ENCODE results near the gene POLD4.
"Not testable (repeated sequence)": the region's sequence is repeated elsewhere in the genome, so short reads cannot be mapped to it uniquely, and the experiment has no call there.

Gene POLD4

DNA sequence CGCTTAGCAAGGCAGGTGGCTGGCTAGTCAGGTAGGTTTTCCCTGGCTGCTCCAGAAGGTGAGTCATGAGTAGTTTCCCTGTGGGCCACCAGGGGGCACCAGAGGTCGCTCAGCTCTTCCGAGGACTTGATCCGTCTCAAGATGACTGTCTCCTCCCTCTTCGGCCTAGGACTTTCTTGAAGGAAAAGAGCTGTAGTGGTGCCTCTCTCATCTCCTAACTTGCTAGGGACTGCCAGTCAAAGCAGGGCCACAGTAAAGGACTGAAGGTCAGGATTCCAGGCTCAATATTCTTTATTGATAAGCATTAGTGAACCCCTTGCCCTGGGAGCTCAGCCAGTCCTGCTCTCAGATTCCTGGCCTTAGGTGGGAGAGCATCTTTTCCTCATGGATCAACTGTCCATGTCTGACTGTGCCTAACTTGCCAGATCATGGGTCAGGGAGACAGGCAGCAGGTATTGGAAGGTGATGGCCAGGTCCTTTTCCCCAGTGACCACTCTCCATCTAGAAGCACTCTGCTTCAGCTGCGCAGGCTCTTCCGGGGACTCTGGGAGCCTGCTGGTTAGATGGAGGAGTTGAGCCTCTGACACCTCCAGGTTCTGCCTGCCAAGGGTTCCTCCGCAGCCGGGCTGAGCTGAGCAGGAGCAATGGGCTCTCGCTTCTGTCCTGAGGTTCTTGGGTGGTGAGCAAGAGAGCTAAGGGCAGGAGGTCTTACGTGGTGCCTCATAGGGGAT, 1.9 kb downstream of the POLD4 start:
- DNase-seq, result peak; percentile 83

DNA sequence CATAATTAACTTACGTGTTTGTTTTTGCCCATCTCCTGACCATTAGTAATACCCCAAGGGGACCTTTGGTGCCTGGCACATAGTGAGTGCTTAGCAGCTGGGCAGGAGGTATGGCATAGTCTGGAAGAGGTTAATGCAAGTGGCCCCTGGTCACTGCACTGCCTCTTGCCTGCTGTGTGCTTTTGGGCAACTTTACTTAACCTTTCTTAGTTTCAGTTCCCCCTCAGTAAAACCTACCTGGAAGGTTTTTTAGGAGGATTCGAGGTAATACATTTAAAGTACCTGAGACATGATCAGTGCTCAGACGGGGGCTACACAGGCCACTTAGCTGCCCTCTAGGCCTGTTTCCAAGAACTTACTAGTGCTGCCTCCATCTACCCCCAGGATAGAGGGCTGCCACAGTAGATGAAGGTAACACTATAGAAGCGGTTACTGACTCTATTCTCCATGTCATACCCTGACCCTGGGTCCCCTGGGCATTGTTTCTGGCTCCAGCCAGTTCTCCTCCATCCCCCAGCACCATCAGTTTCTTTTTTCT, 3.3 kb downstream of the POLD4 start:
- DNase-seq, result no peak

DNA sequence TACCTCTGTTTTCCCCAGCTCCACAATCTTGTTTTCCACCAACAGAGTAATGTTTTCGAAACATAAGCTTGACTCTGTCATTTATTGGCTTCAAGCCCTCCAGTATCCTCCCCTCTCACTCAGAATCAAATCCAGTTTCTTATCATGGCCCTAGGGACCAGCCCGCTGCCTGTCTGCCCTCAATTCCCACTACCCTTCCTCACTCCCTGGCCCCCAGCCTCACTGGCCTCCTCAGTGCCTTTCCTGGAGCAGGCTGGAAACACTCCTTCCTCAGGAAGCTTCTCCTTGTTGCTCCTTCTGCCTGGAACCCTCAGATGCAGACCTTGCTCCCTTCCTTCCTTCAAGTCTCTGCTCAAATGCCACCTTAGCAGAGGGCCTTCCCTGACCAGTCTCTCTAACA, 3.9 kb downstream of the POLD4 start:
- no peak for DNase-seq

DNA sequence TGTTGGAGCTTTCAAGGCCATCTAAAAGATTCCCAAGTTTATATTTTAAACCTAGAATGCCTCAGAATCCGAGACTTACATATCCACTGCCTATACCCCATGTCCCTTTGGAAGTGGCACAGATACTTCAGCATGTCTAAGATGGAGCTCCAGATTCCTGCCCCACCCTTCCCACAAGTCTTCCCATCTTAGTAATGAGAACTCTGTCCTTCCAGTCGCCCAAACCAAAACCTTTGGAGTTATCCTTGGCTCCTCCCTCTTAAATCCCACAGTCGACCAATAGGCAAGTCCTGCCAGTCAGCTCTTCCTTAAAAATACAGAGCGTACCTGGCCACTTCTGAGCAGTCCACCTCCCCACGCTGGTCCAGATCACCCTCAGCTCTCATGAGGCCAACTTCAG, 4.3 kb downstream of the POLD4 start:
- no peak for DNase-seq

DNA sequence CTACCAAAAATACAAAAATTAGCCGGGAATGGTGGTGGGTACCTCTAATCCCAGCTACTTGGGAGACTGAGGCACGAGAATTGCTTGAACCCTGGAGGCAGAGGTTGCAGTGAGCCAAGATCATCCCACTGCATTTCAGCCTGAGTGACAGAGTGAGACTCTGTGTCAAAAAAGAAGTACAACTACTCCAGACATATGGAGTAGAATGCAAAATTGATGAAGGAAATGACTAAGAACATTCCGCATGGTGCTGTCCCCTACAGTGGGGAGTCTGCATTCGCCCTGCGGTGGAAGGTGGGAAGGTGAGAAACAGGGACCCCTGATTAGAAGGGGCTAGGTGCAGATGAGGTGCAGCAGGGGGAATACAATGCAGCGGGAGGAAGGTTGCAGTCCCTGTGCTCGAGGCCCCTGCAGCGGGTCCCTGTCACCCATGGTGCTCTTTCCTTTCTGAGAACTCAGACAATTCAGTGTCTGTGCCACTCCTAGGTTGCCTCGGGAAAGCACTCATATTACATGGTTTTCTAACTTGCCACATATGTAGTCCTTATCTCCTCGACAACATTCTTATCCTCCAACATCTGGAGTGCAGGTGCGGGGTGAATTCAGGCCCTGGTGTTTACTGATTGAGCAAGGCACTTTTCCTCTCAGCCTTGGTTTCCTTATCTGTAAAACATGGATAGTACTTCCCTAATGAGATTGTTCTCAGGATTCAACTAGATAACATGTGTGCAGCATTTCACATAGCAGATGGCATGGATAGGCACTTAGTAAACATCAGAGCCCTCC, 5.2 kb downstream of the POLD4 start:
- no peak for DNase-seq

DNA sequence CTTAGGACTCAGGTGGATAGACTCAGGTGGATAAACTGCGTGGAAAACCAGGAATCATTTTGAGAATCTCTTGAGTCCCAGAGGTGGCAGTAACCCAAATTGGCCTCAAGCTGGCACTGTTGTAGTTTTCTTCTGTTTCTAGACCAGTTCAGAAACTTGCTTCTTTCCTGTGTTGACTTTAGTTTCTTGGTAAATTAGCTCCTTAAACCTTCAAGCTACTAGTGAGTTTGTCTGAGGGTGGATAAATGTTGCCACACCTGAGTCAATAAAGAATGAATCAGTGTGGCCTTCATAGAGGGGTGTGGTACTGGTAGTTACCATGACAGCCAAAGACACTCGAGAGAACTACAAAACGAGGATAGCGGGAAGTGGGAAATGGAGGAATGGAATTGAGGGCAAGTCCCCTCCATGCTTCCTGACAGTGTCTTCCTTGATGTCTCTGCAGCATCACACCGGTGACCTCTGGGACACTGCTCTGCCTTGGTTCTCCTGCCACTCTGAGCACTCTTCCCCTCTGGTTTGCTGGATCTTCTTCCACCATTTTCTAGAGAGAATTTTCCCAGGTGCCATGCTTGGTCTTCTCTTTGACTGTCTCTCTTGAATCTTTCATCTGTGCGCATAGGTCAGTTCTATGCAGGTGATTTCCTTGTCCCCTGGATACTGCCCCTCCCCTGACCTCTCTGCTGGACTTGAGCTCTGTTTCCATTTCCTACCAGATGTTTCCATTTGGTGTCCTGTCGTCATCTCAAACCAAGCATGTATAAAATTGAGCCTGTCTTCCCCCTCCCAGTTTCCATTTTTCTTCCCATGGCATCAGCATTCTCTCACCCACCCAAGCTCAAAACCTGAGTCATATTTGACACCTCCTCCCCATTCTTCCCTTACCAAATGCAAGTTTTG, 7.2 kb downstream of the POLD4 start:
- DNase-seq, result peak; percentile 40

DNA sequence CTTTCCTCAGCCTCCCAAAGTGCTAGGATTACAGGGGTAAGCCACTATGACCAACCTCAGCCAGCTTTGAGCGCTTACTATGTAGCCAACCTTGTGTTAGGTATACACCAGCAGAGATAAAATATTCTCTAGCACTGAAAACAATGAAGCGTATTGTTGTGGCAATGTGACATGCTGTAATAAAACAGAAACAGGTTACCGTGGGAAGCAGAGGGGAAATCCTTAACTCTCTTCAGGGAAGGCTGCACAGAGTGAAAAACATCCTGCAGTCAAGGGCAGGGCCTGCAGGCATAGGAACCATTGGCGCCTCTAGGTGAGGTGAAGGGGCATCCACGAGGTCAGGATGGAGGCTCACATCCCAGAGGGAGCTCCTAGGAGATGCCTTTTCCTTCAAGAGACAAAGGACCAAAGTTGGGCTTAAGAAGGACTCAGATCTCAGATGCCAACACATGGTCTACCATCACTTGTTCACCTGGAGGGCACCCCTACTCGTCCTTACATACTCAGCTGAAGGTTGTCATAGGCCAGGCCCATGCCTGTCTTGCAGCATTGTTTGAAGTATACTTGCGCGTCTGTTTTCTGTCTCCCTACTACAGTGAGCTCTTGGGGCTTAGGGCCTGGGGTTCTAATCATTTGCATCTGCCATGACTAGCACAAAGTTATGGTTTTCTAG, 8.0 kb downstream of the POLD4 start:
- no peak for DNase-seq

DNA sequence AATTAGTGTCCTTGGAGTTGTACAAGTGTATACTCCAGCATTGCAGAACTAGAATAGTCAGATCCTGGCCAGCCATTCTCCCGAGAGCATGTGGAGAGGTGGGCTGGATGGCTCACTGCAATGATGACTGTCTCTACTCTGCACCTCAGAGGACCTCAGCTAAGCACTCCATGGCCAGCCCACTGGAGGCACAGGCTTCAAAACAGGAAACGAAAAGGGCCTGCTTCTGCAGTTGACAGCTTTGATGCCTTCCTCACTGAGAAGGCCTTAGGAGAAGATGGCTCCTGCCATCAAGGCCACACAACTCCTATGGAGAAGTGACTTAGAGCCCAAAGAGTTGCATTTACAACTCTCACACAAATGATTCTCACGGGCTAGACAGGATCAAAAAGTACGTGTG, 9.1 kb downstream of the POLD4 start:
- DNase-seq, result peak; percentile 64

DNA sequence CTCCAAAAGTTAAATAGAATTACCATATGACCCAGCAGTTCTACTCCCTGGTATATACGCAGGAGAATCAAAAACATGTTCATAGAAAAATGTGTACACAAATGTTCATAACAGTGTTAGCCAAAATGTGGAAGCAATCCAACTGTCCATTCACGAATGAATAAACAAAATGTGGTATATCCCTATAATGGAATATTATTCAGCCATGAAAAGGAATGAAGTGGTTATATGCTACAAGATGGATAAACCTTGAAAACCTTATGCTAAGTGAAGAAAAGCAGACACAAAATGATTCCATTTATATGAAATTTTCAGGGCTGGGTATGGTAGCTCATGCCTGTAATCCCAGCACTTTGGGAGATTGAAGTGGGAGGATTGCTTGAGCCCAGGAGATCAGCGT, 16.1 kb downstream of the POLD4 start:
- DNase-seq, result no peak

DNA sequence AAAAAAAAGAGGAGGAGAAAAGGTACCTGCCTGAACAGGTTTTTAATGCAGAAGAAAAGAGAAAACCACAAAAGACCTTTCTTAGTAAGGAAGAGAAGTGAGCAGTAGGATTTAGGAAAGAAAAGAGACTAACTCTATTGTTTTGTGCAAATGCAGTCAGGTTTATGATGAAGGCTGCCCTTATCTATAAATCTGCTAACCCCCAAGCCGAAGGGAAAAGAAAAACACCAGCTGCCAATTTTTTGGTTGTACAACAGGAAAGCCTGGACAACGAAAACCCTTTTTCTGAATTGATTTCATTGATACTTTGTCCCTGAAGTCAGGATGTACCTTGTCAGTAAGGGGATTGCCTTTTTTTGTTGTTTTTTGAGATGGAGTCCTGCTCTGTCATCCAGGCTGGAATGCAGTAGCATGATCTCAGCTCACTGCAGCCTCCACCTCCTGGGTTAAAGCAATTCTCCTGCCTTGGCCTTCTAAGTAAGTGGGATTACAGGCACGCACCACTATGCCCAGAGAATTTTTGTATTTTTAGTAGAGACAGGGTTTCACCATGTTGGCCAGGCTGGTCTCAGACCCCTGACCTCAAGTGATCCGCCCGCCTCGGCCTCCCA, 21.2 kb downstream of the POLD4 start:
- DNase-seq, result no peak

DNA sequence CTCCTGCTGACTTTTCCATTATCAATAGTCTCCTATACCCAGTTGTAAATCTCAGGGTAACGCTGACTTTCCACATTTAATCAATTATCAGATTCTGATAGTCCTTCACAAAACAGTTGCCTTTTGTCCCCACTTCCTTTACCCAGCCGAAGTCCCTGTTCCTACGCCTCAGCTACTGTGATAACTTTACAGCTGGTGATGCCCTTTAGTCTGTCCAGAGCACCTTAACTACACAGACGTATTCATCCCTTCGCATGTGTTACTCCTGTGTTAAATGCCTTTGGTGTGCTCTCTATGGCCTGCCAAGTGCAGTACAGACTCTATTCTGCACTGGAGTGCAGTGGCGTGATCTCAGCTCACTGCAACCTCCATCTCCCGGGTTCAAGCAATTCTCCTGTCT, 29.8 kb downstream of the POLD4 start:
- no peak for DNase-seq

DNA sequence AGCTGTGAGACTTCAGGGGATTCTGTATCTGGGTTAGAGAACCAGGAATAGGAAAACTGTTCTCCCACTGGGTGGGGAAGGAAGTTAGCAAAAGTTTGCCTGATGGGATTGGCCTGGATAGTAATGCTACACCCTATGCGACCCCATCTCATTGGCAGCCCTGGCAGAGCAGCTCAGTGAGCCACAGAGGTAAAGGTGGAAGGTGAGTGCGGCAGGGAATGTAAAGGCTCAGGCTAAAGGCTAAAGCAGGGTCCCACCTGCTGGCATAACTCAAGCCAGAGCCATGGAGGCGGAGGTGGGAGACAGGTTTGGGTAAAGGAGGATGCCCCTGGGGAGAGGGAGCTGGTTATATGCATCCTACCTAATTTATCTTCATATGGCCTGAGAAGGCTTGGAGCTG, 31.3 kb downstream of the POLD4 start:
- no peak for DNase-seq

DNA sequence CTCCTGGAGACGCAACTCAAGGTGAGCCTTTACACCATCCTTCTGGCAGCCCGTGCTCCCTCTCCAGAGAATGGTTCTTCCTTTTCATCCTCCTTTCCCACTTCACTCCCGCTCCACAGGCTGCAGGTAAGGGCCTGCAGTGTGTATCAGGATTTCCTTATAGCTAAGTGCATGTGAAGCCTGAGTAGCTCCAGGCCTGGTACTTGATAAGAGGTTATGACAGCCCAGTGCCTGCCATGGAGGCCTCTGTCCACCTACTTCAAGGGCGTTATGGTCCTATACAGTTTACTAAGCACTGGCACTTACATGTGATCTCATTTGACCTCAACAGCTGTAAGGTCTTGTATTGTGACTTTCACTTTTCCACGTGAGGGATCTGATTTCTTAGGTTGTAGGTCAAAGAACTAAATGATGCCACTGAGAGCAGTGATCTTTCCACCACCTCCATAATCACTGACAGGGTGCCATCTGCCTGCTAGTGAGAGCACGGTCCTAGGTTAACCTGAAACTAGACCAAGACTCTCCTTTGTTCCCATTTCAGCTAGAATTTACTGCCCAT, 32.0 kb downstream of the POLD4 start:
- no peak for DNase-seq

DNA sequence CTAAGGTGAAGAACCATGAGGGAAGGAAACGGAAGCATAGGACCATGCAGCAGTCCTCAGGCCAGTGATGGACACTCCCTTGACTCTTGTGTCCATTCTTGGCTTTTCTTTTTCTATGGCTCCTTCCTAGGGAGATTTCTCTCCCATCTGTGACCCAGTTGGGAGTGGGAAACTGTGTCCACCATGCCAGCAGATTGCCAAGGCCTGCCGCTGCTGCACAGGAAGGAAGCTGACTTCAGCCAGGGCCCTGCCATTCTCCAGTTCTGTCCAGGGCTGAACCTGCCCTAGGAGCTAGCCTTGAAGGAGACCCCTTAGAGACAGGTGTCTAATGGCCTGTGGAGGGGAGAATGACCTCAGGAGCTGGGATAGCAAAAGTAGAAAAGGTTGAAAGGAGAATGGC, 32.7 kb downstream of the POLD4 start:
- DNase-seq, result no peak

DNA sequence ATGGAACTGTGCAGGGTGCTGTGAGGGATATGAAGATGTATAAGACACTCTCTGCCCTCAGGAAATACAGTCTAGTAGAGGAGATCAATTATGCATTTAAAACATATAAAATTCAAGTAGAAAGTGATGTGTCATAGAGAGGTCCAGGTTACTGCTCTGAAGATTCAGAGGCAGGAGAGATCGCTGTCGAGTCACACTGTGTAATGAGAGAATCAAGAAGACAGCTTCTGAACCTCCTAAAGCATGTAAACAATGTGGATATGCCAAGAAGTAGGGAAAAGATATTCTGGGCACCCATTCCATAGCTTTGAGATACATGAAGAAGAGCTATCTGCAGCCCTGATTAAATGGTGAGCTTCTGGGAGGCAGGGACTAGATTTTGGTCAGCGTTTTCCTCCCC, 33.3 kb downstream of the POLD4 start:
- DNase-seq, result no peak

DNA sequence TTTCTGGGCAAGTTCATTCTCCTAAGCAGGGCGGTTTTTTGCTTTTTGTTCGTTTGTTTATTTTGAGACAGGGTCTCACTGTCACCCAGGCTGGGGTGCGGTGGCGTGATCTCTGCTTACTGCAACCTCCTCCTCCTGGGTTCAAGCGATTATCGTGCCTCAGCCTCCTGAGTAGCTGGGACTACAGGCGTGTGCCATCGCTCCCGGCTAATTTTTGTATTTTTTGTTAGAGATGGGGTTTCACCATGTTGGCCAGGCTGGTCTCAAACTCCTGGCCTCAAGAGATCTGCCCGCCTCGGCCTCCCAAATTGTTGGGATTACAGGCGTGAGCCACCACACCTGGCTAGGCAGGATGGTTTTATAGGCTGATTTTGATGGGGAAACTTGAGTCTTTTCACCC, 34.5 kb downstream of the POLD4 start:
- not testable (repeated sequence) for DNase-seq

DNA sequence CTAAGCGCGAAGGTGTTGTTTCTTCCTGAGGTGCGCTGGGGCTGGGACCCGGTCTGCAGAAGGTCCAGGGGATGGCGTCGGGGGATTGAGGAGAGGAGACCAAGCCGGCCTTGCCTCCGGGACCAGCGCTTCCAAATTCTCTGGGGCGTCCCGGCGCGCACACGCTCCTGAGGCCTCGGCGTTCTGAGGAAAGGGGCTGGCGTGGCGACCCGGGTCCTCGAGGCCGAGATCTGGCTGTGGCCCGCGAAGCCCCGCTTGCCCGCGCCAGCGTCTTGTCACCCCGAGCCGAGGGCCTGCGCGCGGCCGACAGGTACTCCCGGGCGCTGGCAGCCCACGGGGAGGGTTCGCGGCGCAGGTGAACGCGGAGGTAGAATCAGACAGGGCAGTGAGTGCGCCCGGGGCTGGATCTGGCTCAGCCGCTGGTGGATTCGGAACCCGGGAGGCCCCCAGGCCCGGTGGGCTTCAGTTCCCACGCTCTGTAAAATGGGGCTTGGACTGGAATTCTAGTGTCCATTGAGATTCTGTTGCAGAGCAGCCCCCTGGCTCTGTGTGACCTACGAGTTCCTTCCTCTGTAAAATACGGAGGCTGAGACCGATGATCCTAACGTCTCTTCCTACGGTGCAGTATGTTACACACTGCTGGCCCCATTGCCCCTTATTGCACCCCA, 35.3 kb downstream of the POLD4 start:
- peak; percentile 49 for DNase-seq

DNA sequence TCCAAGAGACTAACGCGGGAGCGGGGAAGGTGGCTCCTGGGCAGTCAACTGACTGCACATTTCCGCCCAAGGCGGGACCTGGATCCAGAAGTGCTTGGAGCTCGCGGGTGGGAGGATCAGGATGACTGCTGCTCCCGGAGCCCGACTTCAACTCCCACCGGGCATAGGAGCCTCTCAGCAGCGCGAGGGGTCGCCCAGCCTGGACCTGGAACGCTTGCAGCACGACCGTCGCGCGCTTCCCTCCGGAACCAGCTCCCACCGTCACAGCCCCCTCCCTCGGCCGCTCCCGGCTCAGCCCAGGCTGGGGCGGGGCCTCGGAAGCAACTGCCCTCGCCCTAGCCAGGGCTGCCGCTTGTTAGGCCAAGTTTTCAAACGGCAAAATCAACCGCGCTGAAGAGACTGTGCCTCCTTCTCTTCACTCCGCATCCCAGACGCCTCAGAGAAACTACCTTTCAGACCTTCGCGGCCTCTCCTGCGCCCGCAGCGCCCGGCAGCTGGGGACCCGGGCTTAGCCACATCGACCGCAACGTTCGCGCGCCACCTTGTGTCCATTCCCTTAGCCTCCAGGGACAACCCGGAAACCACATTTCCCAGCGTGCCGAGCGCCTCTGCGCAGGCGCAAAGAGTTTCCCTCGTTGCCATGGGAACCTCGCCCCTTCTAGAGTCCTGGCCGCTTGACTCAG, 36.0 kb downstream of the POLD4 start:
- peak; percentile 99 for DNase-seq

DNA sequence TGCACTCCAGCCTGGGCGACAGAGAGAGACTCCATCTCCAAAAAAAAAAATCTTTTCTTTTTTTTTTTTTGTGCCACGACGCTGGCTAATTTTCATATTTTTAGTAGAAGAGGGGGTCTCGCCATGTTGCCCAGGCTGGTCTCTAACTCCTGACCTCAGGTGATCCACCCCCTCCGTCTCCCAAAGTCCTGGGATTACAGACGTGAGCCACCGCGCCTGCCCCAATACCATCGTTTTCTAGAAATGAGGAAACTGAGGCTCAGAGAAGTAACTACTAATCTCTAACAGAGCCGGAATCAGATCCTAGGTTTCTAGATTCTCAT, 36.5 kb downstream of the POLD4 start:
- no peak for DNase-seq

DNA sequence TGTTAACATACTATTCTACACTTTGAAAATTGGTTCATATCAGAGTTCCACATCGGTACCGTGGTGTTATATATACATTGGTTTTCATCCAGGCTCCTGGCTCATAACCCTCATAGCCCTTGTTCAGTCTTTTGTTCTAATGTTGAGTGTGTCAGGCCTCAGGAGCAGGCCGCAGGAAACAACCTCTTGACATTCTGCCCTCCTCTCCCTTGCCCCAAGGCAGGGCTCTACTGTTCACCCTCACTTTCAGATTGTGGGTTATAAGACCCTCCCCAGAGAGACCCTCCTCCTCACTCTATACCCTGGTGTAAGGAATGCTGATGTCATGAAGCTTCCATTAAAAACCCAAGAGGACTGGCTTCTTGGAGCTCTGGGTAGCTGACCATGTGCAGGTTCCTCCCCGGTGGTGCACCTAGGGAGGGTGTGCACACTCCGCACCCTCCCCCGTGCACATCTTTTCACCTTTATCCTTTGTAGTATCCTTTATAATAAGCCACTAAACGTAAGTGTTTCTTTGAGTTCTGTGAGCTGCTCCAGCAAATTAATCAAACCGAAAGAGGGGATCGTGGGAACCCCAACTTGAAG, 37.9 kb downstream of the POLD4 start:
- DNase-seq, result no peak

Measured in CD4-positive, alpha-beta T cell treated with Interleukin-6 for 4 hours (primary cell).